ENCODE data around the gene ZNF423.

DNA sequence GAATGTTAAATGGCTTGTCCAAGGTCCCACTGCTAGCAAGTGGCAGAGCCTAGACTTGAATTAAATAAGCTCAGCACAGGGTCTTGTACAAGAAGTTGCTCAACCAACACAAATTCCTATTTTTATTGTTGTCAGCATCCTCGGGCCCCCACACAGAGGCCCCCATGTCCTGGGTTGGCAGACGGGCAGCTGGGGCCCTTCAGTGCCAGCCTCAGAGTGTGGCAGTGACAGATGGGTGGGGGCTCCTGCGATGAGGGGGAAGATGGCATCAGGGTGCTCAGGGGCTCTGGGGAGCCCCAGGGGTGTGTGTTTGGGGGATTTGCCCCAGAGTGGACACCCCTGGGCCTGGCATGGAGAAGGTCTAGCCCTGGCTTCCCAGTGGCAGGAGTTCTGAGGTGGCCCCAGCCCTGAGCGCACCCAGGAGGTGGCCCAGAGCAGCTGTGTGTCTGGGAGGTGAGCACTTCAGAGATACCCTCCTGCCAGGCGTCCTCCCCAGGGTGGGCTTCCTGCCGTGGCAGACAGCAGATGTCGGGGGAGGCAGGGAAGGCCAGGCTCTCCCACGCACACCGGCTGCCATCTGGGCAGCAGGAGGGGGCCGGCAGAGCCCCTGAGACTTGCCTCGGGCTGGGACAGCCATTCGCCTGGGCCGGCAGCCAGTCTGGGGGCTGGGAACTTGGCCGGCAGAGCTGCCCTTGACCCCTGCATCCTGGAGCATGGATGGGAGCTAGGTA is 331.5 kb downstream of the ZNF423 start:
- TF ChIP-seq CTCF (IDR thresholded peaks at IDR 0.05) (no peak), POLR2A (IDR thresholded peaks at IDR 0.05) (no peak)
